ENCODE results near the gene UQCC2. TPM values are rescaled to one million over a fixed set of nuclear protein-coding genes. Genes with fewer than 3 reads are reported as not detected.

UQCC2 gene
- total and polyA plus RNA-seq, 8 donors: 54.4 to 83.1 (median 61.0) TPM

- no peak overlapping the region for H3K27ac ChIP-seq
- H3K9me3 ChIP-seq: no peaks in the 10 kb centered on the region
- peak in 1 of 4 donors; percentile 58 for DNase-seq
- H3K4me1 ChIP-seq: peaks cover 3 to 5% of the 10 kb centered on the region in 2 donors
- intact Hi-C loops (cut with DNase I): no loop called here
- peak; percentile 40 for ATAC-seq
- TF ChIP-seq, protein P1, sequence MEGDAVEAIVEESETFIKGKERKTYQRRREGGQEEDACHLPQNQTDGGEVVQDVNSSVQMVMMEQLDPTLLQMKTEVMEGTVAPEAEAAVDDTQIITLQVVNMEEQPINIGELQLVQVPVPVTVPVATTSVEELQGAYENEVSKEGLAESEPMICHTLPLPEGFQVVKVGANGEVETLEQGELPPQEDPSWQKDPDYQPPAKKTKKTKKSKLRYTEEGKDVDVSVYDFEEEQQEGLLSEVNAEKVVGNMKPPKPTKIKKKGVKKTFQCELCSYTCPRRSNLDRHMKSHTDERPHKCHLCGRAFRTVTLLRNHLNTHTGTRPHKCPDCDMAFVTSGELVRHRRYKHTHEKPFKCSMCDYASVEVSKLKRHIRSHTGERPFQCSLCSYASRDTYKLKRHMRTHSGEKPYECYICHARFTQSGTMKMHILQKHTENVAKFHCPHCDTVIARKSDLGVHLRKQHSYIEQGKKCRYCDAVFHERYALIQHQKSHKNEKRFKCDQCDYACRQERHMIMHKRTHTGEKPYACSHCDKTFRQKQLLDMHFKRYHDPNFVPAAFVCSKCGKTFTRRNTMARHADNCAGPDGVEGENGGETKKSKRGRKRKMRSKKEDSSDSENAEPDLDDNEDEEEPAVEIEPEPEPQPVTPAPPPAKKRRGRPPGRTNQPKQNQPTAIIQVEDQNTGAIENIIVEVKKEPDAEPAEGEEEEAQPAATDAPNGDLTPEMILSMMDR (IDR thresholded peaks at IDR 0.05): no peak
- no peaks in the 10 kb centered on the region for H3K36me3 ChIP-seq
- H3K27me3 ChIP-seq: peaks cover 0 to 6% of the 10 kb centered on the region in 2 donors
- H3K4me3 ChIP-seq: no peak overlapping the region
Observed at GRCh38 chr6:33723371-33724085, 12.0 kb upstream of the UQCC2 start.

- peaks cover 7 to 10% of the 10 kb centered on the region in 2 donors for H3K4me1 ChIP-seq
- H3K36me3 ChIP-seq: no peaks in the 10 kb centered on the region
- DNase-seq: no peak
- ATAC-seq: peak; percentile 5
- intact Hi-C loops (cut with DNase I): no loop called here
- H3K4me3 ChIP-seq: no peak overlapping the region
- TF ChIP-seq, protein P1 (IDR thresholded peaks at IDR 0.05): no peak
- no peaks in the 10 kb centered on the region for H3K9me3 ChIP-seq
- H3K27ac ChIP-seq: no peak overlapping the region
- peaks cover 0 to 6% of the 10 kb centered on the region in 2 donors for H3K27me3 ChIP-seq
Observed at GRCh38 chr6:33722103-33722623, 10.7 kb upstream of the UQCC2 start.

GRCh38 chr6:33721508-33721907 lies 10.0 kb upstream of the UQCC2 start:
- Histone ChIP-seq H3K27ac (no peak overlapping the region), H3K4me1 (peaks cover 10 to 13% of the 10 kb centered on the region in 2 donors), H3K36me3 (no peaks in the 10 kb centered on the region), H3K4me3 (no peak overlapping the region), H3K9me3 (no peaks in the 10 kb centered on the region), H3K27me3 (peaks cover 0 to 6% of the 10 kb centered on the region in 2 donors)
- intact Hi-C loops (cut with DNase I): no loop called here
- TF ChIP-seq, protein P1 (IDR thresholded peaks at IDR 0.05): no peak
- ATAC-seq (no peak), DNase-seq (no peak)

DNA sequence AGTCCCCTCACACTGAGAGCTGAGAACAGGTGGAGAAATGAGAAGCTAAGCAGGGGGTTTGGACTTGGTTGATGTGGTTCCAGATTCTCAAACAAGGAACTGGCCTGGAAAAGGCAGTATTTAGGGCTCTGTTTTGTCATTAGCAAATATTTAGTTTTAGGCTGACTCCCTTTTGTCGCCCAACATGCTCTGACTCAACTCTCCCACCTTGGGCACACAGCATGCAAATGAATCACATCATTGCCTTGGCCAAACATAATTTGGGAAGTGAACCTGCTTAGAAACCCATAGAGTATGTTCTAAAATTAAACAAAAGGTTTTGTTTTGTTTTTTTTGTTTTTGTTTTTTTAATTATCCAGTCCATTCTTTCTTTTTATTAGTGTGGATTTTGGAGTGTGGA lies 9.5 kb upstream of the UQCC2 start:
- H3K9me3 ChIP-seq: no peaks in the 10 kb centered on the region
- peak overlapping the region in 1 of 2 donors; percentile 53 for H3K27ac ChIP-seq
- TF ChIP-seq, protein P1 (IDR thresholded peaks at IDR 0.05): no peak
- peaks cover 10 to 13% of the 10 kb centered on the region in 2 donors for H3K4me1 ChIP-seq
- ATAC-seq (peak; percentile 4), DNase-seq (no peak)
- H3K4me3 ChIP-seq: no peak overlapping the region
- H3K27me3 ChIP-seq: peaks cover 0 to 6% of the 10 kb centered on the region in 2 donors
- no peaks in the 10 kb centered on the region for H3K36me3 ChIP-seq
- intact Hi-C loops (cut with DNase I): no loop called here

DNA sequence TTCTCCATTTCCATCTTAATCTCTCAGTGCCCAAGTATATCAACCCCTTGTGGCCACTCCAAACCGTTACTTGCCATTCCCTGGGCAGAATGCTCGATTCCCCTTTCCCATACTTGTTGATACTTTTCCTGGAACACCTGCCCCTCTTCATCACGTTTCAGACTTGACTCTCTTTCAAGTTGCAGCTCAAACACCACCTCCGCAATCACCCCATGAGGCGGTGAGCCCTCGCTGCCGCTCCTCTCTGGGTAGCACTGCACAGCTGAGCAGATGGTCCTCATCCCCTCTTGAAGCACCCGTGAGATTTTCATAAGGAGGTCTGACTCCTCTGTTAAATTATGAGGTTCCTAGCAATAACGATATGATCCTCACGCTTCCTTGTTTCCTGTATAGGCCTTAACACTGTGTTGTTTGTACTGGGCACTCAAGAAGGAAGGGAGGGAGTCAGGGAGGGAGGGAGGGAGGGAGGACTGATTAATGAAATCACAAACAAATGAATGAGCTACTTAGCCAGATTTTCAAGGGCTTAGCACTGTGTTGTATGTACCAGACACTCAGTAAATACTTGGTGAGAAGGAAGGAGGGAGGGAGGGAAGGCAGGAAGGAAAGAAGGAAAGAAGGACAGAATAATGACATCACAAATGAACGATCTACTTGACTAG lies 8.0 kb upstream of the UQCC2 start:
- TF ChIP-seq, protein P1 (IDR thresholded peaks at IDR 0.05): no peak
- Histone ChIP-seq H3K27me3 (peaks cover 0 to 6% of the 10 kb centered on the region in 2 donors), H3K36me3 (no peaks in the 10 kb centered on the region), H3K9me3 (no peaks in the 10 kb centered on the region), H3K4me3 (no peak overlapping the region), H3K27ac (peak overlapping the region in 1 of 2 donors; percentile 53), H3K4me1 (peaks cover 10 to 13% of the 10 kb centered on the region in 2 donors)
- intact Hi-C loops (cut with DNase I): no loop called here
- ATAC-seq (peak; percentile 65), DNase-seq (peak in 2 of 4 donors; percentile 51 to 55)

Data from left lung (tissue), 10 donors.